GM21390 (cell line): ENCODE results near the gene NISCH.

Experiments
- ATAC-seq: cut with Tn5 transposase; IDR thresholded peaks from one replicate; pipeline ENCODE4 v1.9.1; 2021; ENCODE audit not compliant: unreplicated experiment

The NISCH gene

GRCh38 chr3:52488746-52489145 lies 33.3 kb downstream of the NISCH start:
- ATAC-seq = no peak

DNA sequence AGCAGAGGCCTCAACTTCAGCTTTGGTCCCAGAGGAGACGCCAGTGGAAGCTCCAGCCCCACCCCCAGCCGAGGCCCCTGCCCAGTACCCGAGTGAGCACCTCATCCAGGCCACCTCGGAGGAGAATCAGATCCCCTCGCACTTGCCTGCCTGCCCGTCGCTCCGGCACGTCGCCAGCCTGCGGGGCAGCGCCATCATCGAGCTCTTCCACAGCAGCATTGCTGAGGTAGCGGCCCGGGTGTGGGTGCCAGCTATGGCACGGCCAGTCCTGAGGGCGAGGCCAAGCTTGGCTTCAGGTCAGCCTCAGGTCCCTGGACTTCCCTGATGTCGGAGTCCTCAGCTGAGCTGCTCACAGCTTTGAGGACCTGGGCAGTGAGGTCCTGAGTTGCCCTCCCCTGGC lies 34.0 kb downstream of the NISCH start:
- no peak for ATAC-seq

- ATAC-seq = no peak
Observed at GRCh38 chr3:52490035-52490938, 34.9 kb downstream of the NISCH start.

DNA sequence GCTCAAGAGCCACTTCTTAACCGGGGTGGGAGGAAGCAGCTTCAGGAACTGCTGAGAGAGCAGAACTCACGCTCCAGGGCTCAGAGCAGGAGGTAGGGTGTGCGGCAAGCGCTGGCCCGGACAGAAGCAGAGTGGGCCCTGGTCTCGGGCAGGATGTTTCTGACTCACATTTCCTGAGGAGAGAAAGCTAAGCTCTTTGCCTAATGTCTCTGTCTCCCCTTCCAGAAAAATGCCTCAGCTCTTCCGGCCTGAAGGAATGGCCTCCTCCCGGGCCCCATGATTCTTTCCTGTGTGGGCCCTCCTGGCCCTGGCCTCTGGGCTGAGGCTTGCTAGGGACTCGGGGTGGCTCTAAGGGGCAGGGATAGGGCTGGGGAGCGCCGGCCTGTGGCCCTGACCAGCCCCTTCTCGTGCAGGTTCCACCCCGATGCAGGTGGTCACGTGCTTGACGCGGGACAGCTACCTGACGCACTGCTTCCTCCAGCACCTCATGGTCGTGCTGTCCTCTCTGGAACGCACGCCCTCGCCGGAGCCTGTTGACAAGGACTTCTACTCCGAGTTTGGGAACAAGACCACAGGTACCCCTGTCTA lies 35.6 kb downstream of the NISCH start:
- ATAC-seq = no peak

DNA sequence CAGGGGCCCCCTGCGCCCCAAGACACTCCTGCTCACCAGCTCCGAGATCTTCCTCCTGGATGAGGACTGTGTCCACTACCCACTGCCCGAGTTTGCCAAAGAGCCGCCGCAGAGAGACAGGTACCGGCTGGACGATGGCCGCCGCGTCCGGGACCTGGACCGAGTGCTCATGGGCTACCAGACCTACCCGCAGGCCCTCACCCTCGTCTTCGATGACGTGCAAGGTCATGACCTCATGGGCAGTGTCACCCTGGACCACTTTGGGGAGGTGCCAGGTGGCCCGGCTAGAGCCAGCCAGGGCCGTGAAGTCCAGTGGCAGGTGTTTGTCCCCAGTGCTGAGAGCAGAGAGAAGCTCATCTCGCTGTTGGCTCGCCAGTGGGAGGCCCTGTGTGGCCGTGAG lies 36.7 kb downstream of the NISCH start:
- no peak for ATAC-seq

DNA sequence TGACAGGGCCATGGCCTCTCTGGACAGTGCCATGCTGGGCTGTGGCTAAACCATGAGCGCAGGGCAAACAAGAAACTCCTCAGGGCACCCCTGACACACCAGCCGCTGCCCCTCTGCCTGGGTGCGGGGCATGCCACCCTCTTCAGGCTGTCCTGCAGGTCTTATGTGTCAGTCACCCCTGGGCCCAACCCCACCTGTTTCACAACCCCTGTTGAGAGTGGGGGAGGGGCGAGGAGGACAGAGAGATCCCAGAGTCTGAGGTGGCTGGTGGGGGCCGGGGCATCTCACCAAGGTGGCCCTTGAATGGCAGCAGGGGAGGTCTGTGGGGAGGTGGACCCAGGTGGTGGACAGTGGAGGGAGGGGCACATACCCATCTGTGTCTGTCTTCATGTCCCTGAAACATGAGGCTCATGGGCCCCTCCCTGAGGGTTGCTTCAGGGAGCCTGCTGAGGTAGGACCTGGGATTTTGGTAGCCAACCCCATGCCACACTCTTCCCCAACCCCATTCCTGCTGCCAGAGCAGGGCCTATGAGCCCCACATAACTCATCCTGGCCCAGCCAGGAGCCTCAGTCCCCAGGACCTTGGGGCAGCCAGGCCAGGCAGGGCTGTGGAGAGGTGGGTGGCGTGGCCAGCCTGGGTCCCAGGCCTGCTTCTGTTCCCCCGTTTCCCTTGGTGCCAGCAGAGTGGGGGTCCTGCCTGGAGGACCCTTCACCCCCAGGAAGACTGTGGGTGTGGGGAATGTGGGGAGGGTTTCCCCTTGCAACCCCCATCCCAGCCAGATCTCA lies 38.0 kb downstream of the NISCH start:
- no peak for ATAC-seq

DNA sequence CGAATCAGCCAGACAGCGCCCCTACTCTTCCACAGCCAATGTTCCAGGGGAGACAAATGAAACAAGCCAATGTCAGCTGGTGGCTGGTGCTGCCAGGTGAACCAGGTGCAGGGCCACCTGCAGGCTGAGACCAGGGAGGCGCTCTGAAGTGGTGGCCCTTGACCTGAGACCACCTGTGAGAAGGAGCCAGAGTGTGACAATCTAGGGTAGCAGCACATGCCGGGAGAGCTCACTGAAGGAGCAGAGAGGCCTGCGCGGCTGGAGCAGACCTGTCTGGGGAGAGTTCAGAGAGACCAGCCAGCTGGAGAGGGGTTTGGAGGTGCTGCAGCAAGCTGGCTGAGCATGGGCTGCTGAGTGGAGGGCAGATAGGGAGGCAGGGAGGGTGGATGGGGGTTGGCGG lies 39.0 kb downstream of the NISCH start:
- ATAC-seq = no peak

DNA sequence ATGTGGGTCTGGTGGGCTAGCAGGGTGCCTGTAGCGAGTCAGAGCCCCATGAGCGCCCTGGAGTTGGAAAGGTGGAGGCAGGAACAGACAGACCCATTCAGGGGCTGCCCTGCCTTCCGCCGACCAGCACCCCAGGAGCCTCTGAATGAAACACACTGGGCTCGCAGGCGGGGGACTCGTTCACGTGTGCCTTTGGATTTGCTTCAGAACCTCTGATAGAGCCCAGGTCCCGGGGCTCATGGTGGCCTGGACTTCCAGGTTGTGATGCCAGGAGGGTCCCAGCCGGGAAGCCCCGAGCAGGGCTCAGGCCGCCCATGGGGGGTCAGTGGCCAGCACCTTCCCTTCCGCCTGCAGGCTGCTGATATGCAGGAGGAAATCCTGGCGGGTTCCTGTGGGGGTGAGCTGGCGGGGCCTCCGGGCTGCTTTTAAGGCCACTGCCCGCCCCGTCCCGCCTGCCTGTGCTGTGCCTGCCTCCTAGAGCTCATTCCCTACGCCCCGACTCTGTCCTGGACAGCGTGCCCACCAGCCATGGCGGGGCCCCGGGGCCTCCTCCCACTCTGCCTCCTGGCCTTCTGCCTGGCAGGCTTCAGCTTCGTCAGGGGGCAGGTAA lies 39.6 kb downstream of the NISCH start, which contains the start of gene STAB1:
TSS of gene STAB1 (plus strand) at position 453 of the 610 bp plus-strand sequence. CDS start at position 529, 76 bp downstream.
- no peak for ATAC-seq

DNA sequence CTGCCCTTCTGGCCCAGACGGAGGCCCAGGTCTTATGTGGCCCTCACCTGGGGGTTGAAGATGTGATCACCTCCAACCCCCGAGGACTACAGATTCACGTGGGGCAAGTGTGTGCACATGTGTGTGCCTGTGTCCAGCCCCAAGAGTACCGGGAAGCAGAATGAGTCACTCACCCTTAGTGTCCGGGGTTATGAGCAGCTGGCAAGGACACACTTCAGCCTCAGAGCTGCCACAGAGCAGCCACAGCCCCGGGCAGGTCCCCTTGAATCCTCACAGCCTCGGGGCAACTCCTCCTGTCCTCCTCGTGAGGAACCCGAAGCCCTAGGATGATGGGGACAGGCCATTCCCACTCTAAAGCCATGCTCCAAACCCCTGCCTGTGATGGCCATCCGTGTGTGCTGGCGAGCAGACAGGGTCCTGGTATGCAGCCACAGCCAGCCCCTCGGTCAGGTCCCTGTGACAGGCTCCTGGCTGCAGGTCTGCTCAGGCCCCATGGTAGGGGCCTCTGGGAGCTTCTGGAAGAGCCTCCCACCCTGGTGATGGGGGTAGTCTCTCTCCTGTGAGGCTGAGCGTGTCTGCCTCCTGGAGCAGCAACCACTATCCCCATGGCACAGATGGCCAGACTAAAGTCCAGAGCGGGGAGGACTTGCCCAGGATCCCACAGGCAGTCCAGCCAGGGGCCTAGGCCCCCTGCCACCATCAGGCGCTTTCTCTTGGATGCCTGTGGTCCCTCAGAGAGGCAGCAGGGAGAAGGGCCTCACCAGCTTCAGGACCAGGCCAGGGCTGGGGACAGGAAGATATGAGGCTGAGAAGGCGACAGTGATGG lies 40.6 kb downstream of the NISCH start:
- ATAC-seq = no peak

DNA sequence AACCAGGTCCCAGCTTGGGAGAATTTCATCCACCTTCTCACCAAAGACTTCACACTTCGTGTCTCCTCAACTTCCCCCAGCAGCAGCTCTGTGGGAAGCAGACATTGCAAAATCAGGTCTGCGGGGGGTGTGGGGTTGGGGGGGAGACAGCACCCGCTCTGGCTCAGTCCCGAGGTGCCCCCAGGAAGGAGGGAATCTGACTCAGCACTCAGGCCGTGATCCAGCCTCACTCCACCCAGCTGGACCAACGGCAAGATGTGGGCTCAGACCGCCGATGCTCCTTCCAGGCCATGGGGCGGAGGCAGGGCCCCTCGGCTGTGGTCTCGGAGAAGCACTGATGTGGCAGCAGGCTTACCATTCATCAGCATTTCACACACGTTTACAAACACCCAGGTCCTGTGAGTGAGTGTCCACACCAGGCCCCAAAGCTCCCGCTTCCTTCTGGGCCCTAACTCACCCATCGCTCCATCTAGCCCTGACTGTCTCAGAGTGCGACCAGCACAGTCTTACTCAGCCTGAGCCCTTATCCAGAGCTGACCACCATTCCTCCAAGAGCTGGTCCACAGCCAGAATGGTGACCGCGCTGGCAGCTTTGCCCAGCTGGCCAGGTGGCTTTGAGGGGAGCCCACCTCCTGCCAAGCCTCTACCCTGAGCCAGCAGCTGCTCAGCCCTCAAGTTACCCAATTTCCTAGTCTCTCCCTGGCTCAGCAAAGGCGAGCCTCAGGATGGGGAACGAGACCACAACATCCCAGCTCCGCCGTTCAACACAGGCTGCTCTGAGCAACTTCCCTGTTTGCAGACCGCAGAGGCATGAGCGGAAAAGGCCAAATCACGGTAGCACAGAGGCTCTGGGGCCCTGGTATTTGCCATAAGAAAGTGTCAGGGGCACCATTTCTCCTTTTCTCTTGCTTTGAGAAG lies 43.0 kb downstream of the NISCH start:
- ATAC-seq = no peak

DNA sequence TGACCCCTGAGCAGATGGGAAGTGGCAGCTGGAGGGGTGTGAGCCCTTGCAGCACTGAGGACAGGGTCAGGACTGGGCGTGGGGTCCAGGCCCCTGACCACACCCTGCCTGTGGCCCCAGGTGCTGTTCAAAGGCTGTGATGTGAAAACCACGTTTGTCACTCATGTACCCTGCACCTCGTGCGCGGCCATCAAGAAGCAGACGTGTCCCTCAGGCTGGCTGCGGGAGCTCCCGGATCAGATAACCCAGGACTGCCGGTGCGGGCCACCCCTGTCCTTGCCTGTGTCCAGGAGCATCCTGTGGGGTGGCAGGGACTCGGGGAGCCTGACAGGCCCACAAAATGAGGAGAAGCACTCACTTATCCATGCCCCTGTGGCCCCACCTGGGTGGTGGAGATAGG lies 45.6 kb downstream of the NISCH start:
- no peak for ATAC-seq

GRCh38 chr3:52502001-52502400 lies 46.6 kb downstream of the NISCH start:
- ATAC-seq = no peak

- no peak for ATAC-seq
Observed at GRCh38 chr3:52502808-52503350, 47.5 kb downstream of the NISCH start.

GRCh38 chr3:52503788-52504424 lies 48.5 kb downstream of the NISCH start:
- ATAC-seq = no peak

DNA sequence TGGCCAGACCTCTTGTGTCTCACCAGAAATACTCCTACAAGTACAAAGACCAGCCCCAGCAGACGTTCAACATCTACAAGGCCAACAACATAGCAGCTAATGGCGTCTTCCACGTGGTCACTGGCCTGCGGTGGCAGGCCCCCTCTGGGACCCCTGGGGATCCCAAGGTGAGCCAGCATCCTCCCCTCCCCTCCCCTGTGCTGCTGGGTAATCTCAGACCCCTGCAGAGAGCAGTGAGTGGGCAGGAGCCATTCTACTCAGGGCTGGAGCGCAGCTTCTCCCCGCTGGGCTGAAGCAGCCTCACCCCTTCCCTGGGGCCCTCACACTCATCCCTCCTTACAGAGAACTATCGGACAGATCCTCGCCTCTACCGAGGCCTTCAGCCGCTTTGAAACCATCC lies 49.6 kb downstream of the NISCH start:
- no peak for ATAC-seq

DNA sequence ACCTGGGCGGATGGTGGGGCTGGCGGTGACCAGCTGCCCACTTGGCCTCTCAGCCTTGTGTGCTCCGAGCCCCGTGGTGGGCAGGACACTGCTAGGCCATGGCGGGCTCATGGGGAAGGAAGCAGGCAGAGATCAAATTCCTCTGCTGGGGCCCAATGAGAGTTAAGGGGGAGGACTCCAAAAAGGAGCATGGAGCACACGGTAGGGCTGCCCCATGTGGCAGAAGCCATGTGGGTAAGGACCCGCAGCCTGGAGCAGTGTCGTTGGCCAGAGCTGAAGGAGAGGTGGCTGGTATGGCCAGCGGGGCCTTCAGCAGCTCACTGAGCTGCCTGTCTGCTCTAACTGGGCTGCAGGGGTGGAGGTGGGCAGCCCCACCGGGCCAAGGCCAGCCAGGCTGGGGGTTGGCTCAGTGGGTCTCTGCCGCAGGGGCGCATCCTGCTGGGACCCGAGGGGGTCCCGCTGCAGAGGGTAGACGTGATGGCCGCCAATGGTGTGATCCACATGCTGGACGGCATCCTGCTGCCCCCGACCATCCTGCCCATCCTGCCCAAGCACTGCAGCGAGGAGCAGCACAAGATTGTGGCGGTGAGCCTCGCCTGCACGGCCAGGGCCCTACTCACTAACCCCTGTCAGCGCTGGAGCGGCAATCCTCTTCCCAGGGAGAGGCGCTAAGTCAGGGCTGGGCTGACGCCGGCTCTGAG lies 51.0 kb downstream of the NISCH start:
- no peak for ATAC-seq

- no peak for ATAC-seq
Observed at GRCh38 chr3:52507359-52507758, 52.0 kb downstream of the NISCH start.

DNA sequence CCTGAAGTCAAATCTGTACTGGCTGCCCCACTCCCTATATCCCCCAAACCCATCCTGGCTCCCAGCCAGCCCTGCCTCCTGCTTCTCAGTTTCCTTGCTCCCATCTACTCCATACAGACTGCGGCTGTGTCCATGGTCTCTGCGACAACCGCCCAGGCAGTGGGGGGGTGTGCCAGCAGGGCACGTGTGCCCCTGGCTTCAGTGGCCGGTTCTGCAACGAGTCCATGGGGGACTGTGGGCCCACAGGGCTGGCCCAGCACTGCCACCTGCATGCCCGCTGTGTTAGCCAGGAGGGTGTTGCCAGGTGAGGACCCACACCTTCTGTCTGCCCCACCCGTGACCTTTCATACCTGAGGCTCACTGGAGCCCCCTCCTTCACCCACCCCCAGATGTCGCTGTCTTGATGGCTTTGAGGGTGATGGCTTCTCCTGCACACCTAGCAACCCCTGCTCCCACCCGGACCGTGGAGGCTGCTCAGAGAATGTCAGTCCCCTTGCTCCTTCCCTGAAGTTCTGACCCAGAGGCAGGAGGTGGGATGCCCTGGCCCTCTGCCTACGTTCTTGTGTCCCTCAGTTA lies 54.4 kb downstream of the NISCH start:
- ATAC-seq = no peak
